ENCODE data around the gene NFIB.

The NFIB gene

DNA sequence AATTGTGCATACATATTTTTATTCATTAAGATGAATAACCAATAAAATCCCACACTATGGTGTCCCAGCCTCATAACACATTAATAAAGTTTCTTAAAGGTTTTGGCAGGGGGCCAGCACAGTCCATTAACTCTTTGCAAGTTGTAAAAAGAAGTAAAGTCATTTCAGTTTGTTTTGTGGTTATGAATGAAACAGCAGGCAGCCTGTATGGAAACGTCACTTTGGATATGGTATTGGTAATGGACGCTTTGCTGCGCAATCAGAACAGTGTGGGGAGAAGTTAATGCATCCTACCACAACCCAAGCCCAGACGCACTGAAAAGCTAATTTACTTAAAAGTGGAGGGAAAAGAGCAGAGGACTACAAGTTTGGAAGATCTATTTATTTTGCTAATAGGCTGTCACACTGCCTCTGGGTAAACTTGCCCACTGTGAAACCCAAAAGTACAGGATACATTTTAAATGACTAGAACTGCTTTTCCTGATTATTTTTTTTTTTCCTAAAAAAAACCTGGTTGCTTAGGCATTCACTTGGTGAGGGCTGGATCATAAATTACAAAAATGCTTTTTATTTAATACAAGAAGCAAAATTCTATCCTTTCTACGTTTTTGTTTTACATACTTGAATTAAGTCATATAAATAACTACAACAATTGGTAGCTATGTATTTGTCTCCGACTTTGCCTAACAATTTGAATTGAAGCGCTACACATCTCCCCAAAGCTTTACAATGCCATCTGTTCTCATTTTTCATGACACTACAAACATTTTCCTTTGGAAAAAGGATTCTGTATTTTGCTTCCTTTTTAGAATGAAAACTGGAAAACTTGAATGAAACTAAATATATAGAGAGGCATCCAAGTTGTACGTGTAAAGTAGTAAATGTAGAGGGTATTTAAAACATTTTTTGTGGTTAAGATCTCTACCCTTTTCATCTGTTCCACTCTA lies 104.3 kb downstream of the NFIB start:
- no peak for DNase-seq

DNA sequence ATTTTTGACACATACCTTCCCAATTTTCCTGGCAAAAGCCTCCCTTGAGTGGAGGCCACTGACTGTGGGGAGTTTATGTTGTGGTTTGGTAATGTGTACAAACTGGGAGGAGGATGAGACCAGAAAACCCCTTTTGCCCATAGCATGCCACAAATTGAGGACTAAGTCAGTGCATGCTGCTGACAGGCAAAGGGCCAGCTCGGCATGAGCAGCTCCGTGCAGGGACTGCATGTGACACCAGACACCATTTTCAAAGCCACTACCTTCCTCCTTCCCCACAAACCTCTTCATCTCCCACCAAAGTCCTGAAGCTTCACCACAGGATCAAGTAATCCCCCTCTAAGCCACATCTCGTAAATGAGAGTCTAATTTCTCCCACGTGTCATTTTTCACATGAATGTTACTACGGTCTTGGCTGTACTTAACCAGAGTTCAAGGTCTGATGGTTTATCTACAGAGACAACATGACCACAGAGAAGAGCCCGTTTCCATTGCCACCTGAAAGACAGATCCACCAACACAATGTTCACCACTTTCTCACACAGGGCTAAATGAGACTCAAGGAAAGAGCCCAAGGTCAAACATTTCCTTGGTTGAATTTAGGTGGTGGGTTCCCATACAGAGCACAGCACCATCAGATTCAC lies 106.5 kb downstream of the NFIB start:
- DNase-seq = no peak

- no peak for DNase-seq
These were observed 108.5 kb downstream of the NFIB start for GRCh38 chr9:14205463-14205862.

GRCh38 chr9:14203356-14204056 lies 110.4 kb downstream of the NFIB start:
- DNase-seq = no peak

GRCh38 chr9:14198841-14199455 lies 115.0 kb downstream of the NFIB start:
- no peak for DNase-seq

GRCh38 chr9:14198047-14198840 lies 115.7 kb downstream of the NFIB start:
- DNase-seq = no peak

DNA sequence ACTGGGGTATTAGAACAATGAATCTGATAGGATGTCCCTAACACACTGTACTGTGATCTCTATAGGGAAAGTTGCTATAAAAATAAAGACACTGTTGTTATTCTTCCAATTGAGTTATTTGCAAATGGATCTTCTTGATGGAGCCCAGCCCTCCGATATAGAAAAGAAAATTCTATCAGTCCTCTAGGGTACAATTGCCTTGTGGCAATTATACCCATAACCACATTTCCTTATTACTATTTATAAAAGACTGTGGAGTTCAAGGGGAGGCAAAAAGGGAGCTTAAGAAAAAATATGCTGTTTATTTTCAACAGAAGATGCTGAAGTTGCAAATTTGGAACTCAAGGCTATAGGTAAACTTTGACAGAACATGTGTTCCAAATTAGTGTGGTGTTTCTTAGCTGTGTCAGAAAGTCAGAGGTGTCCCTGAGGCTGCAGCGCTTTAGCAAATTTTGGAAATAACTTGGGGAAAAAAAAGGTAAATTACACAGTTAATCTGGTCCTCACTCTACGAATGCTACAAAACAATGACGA lies 116.5 kb downstream of the NFIB start:
- DNase-seq = no peak

GRCh38 chr9:14193328-14193990 lies 120.5 kb downstream of the NFIB start:
- no peak for DNase-seq

DNA sequence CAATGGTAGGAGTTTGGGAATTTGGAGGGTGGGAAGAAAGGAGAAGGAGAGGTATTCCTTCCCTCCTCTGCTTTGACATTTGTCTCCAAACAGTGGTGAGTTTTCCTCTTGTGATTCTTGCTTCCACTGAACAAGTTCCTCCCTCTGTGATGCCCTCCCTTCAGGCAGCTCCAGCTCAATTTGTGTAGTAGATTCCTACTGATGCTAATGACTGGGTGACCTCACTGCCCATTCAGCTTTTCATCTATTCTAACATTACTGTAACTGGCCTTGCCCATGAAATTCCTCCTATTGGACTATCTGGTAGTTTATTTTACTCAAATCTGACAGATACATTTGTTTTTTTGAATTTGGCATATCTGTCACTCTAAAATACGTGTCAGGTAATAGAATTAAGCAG lies 121.4 kb downstream of the NFIB start:
- DNase-seq = no peak

GRCh38 chr9:14191512-14191911 lies 122.4 kb downstream of the NFIB start:
- no peak for DNase-seq

GRCh38 chr9:14190240-14190639 lies 123.7 kb downstream of the NFIB start:
- DNase-seq = no peak

DNA sequence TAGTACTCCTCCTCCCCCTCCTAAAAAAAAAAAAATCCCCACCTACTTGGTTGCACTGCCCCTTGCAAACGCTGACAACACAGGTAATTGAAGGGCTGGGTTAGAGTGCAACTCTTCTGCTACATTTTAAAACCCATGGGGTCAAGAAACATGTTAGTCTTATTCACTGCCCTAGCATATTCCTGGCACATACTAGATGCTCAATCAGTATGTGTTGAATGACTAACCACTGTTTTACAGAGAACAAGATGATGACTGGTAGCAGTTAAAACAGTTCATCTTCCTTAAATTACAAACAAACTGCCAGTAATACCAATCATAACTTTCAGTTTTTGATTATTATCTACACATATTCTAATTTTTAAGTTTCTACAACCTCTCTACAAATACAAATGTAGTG lies 124.4 kb downstream of the NFIB start:
- no peak for DNase-seq

GRCh38 chr9:14189146-14189545 lies 124.8 kb downstream of the NFIB start:
- no peak for DNase-seq

DNA sequence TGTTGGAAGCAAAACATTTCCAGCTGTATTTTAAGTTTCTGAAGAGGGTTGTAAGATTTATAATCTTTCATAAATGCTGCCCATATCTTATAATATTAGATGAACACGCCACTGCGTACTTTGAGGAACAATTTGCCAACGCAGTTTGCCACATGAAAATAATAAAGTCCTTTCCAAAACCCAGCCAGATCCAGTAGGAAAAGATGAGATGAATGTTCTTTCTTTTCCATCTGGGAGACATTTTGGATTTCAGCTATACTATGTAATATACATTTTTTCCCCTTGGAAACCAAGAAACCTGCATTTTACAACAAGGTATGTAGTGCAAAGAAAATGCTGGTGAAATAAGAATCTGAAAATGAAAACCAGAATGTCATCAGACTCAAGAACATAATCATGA lies 125.4 kb downstream of the NFIB start:
- no peak for DNase-seq

DNA sequence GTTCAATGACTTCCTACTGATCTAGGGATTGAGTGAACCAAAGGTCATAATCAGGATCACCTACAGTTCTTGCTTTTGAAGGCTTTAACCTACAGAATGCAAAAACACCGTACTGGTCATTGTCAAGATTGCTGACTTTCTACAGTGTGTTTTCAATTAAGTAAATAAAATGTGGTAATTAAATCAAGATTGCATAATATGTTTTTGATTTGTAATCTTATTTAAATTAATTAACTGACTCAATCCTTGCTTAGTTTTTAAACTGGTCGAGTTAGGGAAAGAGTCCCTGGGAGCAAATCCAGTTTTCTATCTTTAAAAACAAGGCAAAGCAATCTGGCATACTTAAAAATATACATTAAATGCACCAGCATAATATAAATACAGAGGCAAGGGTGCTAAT lies 125.9 kb downstream of the NFIB start:
- DNase-seq = no peak

DNA sequence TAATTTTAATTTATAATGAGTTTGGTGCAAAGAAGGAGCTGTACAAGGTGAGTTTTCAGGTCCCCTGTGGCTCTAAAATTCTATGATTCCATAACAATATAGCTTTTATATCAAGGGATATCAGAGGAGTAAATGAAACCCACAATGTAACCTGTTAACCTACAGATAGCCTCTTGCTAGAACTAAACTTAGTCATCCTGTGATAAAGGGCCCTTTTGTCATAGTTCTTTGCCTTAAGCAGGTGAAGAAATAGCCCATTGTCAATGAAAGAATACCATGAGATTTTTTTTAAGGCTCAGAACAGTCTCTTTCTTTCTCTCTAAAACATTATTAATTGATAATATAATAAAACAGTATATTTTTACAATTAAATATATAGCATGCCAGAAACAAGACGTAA lies 127.8 kb downstream of the NFIB start:
- no peak for DNase-seq

GRCh38 chr9:14185016-14185415 lies 128.9 kb downstream of the NFIB start:
- DNase-seq = no peak

DNA sequence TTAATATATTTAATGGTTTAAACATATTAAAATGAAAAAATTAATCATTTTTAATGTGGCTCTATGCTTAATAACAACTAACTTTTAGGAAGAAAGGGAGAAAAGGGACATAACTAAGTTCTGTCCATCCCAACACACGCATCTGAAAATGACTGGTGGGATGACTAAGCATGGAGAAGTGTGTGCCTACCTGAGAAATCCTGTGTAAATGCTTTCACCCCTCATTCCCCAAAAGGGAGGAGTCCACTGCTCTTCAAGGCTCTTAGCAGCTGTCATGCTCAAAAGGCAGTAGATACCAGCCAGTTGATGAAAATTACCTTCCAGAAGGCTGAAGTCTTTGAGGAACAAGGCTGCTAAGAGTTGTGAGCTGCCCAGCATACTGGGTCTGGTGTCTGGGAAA lies 130.9 kb downstream of the NFIB start:
- no peak for DNase-seq

DNA sequence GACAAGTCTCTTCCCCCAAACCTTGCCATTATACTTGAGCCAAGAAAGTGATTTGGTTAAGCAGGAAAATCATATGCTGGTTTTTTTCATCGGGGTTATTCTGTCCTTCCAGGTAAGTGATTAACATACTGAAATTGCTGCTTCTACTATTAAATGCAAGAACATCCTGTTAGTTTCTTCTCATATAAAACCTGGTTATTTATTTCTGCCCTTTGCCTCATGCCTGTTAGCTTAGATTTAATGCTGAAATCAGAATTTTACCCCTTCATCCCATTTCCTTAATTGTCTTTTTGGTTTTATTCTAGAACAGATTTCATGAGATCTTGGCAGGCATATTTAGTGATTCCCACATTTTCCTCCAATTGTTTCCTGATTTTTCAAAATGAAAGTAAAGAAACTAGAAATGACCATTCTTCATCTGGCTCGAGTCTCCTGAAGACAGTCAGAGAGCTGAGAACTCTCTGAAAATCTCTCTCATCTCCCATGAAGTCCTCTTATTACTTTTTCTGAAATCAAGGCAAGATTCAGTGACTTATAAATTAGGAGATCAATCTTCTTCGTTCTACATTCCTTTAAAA lies 132.9 kb downstream of the NFIB start:
- no peak for DNase-seq

GRCh38 chr9:14180093-14180959 lies 133.6 kb downstream of the NFIB start:
- DNase-seq = no peak
